SK-N-MC (cell line): Measurements from ENCODE around the gene STK16.

Experiments
- EZH2 ChIP-seq: fragments of 200-600 bp; sonication (generic); IDR thresholded peaks from one replicate; pipeline ENCODE4 v1.6.1; 2017; ENCODE audit warnings: antibody characterized with exemption
- POLR2AphosphoS5 ChIP-seq: IDR thresholded peaks from 2 replicates; pipeline ENCODE4 v1.6.1; 2012; ENCODE audit warnings: mild to moderate bottlenecking, low read depth, low read length, borderline replicate concordance

GRCh38 chr2:219248845-219249202 lies 3.5 kb downstream of the STK16 start:
- TF ChIP-seq POLR2AphosphoS5 (no peak), EZH2 (no peak)
